Measurements from ENCODE around the gene SLC15A3. TPM values are rescaled to one million over a fixed set of nuclear protein-coding genes. Genes with fewer than 3 reads are reported as not detected.
"Not testable (repeated sequence)": the region's sequence is repeated elsewhere in the genome, so short reads cannot be mapped to it uniquely, and the experiment has no call there.

The SLC15A3 gene
- total RNA-seq, 1 donor from 2014 or later: 21.5 TPM

- no peak for DNase-seq (ENCODE audit: extremely low read depth, low read depth, low spot score)
These were observed 25.2 kb upstream of the SLC15A3 start for GRCh38 chr11:60977224-60977623.

DNA sequence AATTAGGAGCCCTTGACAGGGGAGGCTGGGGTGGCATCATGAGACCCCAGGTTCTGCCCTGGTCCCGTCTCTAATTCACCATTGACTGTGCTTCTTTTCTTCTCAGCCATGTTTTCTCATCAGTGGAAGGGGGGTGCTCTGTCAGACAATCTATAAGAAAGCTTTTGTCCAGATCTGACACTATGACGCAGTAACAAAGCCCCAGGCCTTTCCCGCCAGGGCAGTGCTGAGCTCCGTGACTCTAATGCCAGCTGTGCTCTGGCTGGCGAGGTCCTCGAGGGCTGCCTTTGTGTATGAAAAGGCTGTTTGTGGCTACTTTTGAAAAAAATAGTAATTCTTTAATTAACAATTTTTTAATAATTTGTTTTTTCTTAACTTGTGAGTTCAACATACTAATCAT is 22.8 kb upstream of the SLC15A3 start:
- no peak for DNase-seq (ENCODE audit: extremely low read depth, low read depth, low spot score)

DNA sequence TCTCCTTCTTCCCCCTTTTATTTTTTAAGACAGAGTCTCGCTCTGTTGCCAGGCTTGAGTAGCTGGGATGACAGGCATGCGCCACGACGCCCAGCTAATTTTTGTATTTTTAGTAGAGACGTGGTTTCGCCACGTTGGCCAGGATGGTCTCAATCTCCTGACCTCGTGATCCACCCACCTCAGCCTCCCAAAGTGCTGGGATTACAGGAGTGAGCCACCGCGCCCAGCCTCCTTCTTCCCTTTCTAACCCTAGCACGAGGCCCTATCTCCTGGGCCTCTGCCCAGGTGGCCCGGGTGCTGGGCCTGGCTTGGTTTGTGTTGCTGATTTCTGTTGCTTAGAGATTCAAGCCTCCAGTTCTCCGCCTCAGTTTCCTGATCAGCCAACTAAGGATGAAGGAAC is 22.3 kb upstream of the SLC15A3 start:
- DNase-seq (ENCODE audit: extremely low read depth, low read depth, low spot score): not testable (repeated sequence)

DNA sequence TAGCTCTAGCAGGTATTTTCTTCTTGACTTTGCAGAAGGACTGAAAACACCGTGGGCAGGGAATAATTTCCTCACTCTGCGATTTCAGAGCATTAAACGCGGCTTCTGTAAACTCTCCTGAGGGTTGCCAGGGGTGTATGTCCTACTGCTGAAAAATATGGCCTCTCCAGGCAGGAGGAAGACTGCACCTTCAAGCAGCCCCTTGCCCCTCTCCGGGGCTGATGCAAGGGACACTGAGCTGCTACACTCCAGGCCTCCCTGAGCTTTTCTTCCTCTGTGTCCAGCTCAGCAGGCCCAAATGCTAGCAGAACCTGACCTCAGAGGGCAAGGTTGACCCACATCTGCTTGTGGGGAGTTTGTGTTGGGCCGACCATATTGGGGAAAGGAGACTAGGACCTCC is 21.7 kb upstream of the SLC15A3 start:
- DNase-seq (ENCODE audit: extremely low read depth, low read depth, low spot score): no peak

DNA sequence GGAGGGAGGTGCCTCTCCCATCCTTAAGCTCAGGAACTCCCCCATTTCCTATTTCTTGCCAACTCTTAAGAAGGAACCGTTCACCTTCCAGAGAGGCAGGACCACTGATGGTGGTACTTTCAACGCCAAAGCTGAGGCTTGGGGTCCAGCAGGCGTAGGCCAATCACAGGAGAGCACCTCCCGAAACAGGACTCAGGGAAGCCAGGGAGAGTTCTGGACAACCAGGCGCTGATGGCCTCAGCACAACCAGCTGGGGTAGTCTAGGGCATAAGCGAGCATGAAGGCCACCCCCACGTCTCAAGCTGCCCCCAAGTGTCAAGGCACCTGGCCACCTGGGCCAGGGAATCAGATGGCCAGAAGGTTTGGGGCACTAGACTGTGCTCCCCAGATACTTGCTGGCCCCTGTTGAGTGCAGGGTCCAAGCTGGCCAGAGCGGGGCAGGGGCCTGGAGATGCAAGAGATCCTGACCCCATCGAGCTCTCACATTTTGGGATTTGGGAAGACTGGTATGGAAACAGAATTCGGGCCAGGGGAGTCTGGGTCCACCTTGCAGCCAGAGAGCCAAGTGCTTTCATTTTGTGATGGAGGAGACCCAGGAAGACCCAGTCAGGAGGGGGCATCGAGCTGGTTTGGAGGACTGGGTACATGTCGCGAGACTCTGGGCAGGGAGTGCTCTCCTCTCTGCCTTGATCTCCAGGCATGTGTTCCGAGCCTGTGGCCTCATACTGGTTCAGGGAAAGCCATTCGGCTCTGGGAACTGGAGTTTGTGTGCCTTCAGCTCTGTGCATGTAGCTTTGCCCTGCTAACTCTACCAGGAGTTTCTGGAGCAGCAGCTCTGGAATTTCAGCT is 20.4 kb upstream of the SLC15A3 start:
- no peak for DNase-seq (ENCODE audit: extremely low read depth, low read depth, low spot score)

DNA sequence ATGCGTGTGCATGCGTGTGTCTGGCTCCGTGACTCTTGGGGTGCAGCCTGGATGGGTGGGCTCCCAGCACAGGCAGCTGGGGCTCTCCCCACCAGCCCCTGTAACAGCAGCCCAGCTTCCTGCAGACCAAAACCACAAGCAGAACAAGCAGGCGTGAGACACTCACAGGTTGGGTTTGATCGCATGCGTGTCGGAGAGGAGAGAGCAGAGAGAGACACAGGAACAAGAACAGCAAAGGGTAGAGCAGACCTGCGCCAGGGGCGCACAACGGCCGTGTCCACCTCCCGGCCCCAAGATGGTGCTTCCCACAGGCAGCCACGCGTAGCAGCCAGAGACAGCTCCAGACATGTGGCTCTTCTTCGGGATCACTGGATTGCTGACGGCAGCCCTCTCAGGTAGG is 19.5 kb upstream of the SLC15A3 start, which contains the start of gene CD6:
TSS of gene CD6 (plus strand) at position 161 of the 400 bp plus-strand sequence. CDS start at position 347, 186 bp downstream.
- no peak for DNase-seq (ENCODE audit: extremely low read depth, low read depth, low spot score)

DNA sequence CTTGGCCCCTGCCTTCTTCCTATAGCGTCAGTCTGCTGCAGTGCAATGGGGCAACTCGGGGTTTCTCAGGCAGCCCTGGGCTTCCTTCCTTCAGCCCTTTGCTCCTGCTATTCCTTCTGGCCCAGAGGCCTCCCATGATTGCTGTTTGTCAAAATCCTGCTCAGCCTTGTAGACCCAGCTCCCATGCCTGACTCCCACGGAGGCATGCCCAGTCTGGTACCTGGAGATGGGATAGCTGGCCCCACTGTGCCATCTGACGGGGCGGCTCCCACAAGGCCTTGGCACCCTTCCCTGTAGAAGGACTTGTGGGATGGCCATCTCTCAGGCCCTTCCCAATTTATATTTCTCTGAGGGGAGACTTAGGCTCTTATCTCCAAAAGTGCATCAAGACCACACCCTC is 18.9 kb upstream of the SLC15A3 start:
- no peak for DNase-seq (ENCODE audit: extremely low read depth, low read depth, low spot score)

DNA sequence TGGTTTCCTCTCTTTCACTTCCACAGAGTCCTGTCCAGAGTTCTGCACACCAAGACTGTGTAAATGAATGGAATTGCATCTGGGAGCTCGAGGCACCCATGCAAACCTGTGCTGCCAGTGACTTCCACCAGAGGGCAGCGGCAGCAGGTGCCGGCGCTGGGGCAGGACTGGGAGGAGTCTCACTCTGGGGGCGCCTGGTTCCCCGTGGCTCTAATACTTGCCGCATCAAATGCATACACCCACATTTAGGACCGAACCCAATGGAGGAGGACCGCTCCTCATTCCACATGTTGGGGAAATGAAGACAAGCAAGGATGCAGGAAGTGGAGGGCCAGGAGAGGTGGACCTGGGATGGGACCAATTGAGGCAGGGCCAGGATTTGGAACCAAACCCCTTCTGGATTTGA is 18.4 kb upstream of the SLC15A3 start:
- DNase-seq (ENCODE audit: extremely low read depth, low read depth, low spot score): no peak

- no peak for DNase-seq (ENCODE audit: extremely low read depth, low read depth, low spot score)
These were observed 16.2 kb upstream of the SLC15A3 start for GRCh38 chr11:60968223-60968622.

DNA sequence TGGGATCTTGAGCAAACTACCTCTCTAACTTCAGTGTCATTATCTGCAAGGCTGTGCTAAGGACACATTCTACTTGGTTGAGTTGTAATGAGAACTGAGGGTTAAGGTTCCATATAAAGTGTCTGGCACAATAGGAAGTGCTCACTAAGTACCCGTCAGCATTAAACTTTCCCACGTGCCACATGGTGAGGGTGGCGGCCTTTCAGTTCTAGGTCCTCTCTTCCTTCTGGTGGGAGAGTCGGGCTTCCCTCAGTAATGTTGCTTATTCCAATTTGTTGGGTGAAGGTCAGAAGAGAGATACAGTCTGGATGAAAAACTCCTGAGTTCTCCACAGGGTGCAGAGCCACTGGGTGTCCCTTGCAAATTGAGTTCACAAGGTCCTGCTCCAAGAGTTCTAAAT is 14.9 kb upstream of the SLC15A3 start:
- DNase-seq (ENCODE audit: extremely low read depth, low read depth, low spot score): no peak

- DNase-seq (ENCODE audit: extremely low read depth, low read depth, low spot score): no peak
These were observed 12.8 kb upstream of the SLC15A3 start for GRCh38 chr11:60964801-60965200.

DNA sequence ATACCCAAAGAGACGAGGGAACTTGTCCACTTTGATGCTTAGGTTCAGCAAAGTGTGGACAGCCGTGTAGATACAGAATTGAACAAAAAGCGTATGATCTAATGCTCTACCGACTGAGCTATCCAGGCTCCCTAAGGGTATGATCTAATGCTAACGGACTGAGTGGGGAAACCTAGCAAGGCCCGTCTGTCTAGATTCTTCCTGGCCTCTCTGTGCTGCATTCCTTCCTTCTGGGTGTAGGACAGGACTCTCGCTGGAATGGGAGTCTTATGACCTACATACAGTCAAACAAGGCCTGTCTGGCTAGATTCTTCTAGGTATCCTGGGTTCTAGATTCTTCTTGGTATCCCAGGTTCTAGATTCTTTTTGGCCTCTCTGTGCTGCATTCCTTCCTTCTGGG is 8.4 kb upstream of the SLC15A3 start:
- DNase-seq (ENCODE audit: extremely low read depth, low read depth, low spot score): no peak

DNA sequence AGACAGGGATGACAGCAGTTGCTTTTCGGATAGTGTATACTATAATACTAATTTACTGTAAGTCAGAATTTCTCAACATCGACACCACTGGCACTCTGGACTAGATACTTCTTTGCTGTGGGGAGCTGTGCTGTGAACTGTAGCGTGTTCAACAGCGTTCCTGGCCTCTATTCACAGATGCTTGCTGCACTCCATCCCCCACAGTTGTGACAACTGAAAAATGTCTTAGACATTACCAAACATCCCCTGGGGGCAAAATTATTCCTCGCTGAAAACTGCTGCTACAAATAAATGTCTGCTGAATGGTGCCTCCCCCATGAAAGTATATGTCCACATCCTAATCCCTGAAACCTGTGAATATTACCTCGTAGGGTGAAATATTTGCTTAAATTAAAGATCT is 7.5 kb upstream of the SLC15A3 start:
- DNase-seq (ENCODE audit: extremely low read depth, low read depth, low spot score): no peak

- no peak for DNase-seq (ENCODE audit: extremely low read depth, low read depth, low spot score)
These were observed 5.2 kb upstream of the SLC15A3 start for GRCh38 chr11:60957188-60957587.

- no peak for DNase-seq (ENCODE audit: extremely low read depth, low read depth, low spot score)
These were observed 3.6 kb upstream of the SLC15A3 start for GRCh38 chr11:60955571-60955970.

- no peak for DNase-seq (ENCODE audit: extremely low read depth, low read depth, low spot score)
These were observed 2.4 kb upstream of the SLC15A3 start for GRCh38 chr11:60954421-60954820.

GRCh38 chr11:60953781-60954180 is 1.8 kb upstream of the SLC15A3 start:
- no peak for DNase-seq (ENCODE audit: extremely low read depth, low read depth, low spot score)

DNA sequence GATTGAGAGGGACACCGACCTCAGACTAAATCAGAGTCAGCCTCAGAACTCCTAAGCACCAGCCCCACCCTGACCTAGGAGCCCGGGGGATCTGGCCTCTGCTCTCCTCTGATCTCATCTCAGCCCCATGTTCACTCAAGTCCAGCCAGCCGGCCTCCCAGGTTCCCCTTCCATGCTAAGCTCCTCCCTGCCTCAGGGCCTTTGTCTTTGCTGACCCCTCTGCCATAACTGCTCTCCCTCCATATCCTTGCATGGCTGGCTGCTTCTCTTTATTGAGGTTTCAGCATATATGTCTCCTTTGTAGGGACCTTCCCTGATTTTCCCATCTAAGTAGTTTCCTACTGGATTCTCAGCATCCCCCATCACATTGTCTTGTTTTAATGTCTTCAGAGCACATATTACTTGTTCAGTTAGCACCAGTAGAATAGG is 780 bp upstream of the SLC15A3 start:
- DNase-seq (ENCODE audit: extremely low read depth, low read depth, low spot score): no peak

DNA sequence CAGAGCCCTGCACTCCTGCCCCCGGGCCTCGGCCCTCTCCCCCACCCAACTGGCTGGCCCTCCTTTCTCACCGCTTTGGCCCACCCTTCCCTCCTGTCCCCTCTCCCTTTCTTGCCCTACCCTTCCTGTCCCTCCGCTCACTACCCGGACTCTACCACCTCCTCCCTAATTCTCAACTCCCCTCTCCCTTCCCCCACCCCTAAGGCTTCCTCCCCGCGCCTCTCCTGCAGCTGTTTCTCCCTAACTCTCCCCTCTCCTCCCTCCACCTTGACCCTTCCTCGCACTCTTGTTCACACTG is 421 bp downstream of the SLC15A3 start:
- no peak for DNase-seq (ENCODE audit: extremely low read depth, low read depth, low spot score)

GRCh38 chr11:60950933-60951605 is 907 bp downstream of the SLC15A3 start:
- DNase-seq (ENCODE audit: extremely low read depth, low read depth, low spot score): no peak

- DNase-seq (ENCODE audit: extremely low read depth, low read depth, low spot score): no peak
These were observed 2.0 kb downstream of the SLC15A3 start for GRCh38 chr11:60950024-60950423.

DNA sequence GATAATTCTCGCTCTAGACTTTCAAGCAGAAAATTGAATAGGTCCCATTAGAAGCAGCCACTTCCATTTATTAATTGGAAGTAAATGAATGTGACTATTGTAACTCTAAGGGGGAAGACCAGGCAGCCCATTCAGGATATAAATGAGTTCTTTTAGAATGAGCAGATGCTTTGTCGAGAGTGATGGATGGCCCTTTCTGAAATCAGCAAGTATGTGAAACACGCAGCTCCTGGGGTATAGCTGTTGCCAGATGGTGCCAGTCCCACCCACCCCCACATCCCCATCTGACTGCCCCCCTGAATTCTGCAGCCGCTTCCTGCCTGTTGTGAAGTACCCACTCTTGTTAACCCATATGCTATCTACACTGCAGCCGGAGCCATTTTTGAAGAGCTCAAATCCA is 3.7 kb downstream of the SLC15A3 start:
- no peak for DNase-seq (ENCODE audit: extremely low read depth, low read depth, low spot score)

All from glomerular endothelial cell (primary cell).